GM19372 (cell line): ENCODE measurements around the gene COBLL1.

Experiments
- ATAC-seq: cut with Tn5 transposase; IDR thresholded peaks from one replicate; pipeline ENCODE4 v1.9.1; 2021; ENCODE audit warnings: mild to moderate bottlenecking, low read depth, moderate library complexity; ENCODE audit not compliant: unreplicated experiment

COBLL1 gene

GRCh38 chr2:164760179-164760578 lies 81.4 kb downstream of the COBLL1 start:
- ATAC-seq, result no peak

GRCh38 chr2:164757934-164758695 lies 83.5 kb downstream of the COBLL1 start:
- no peak for ATAC-seq

- ATAC-seq, result no peak
Observed at GRCh38 chr2:164756773-164757172, 84.8 kb downstream of the COBLL1 start.

- no peak for ATAC-seq
Observed at GRCh38 chr2:164755952-164756351, 85.7 kb downstream of the COBLL1 start.

- no peak for ATAC-seq
Observed at GRCh38 chr2:164754157-164755093, 87.2 kb downstream of the COBLL1 start.

- no peak for ATAC-seq
Observed at GRCh38 chr2:164752956-164753355, 88.7 kb downstream of the COBLL1 start.

- ATAC-seq, result no peak
Observed at GRCh38 chr2:164747783-164748433, 93.7 kb downstream of the COBLL1 start.

- no peak for ATAC-seq
Observed at GRCh38 chr2:164747140-164747539, 94.5 kb downstream of the COBLL1 start.

GRCh38 chr2:164746713-164747112 lies 94.9 kb downstream of the COBLL1 start:
- ATAC-seq, result no peak

- no peak for ATAC-seq
Observed at GRCh38 chr2:164745012-164745797, 96.4 kb downstream of the COBLL1 start.

GRCh38 chr2:164742738-164743317 lies 98.8 kb downstream of the COBLL1 start:
- ATAC-seq, result no peak

GRCh38 chr2:164739966-164740365 lies 101.7 kb downstream of the COBLL1 start:
- no peak for ATAC-seq

GRCh38 chr2:164737612-164738081 lies 104.0 kb downstream of the COBLL1 start:
- ATAC-seq, result peak; percentile 64

- ATAC-seq, result no peak
Observed at GRCh38 chr2:164735309-164735919, 106.2 kb downstream of the COBLL1 start.

- ATAC-seq, result no peak
Observed at GRCh38 chr2:164734196-164734595, 107.4 kb downstream of the COBLL1 start.

- ATAC-seq, result no peak
Observed at GRCh38 chr2:164725542-164725941, 116.1 kb downstream of the COBLL1 start.

- no peak for ATAC-seq
Observed at GRCh38 chr2:164722616-164723338, 118.8 kb downstream of the COBLL1 start.

GRCh38 chr2:164721430-164721829 lies 120.2 kb downstream of the COBLL1 start:
- no peak for ATAC-seq
